ENCODE results near the gene CDK15. TPM values are rescaled to one million over a fixed set of nuclear protein-coding genes. Genes with fewer than 3 reads are reported as not detected.
A peak's percentile ranks its signal among the peaks of the same experiment; 100 is the strongest.

The CDK15 gene
- total and polyA plus RNA-seq, 5 donors from 2014 or later = not detected

- Mint-ChIP-seq H3K4me3 (no peak overlapping the region), H3K9me3 (no peaks in the 10 kb centered on the region), H3K27me3 (peaks cover 22% of the 10 kb centered on the region), H3K27ac (no peak overlapping the region), H3K36me3 (no peaks in the 10 kb centered on the region), H3K4me1 (no peaks in the 10 kb centered on the region)
- Histone ChIP-seq H3K4me3 (ENCODE audit: low read depth, low read length) (no peak overlapping the region), H3K27me3 (ENCODE audit: control insufficient read depth, insufficient read depth, low read length) (no peaks in the 10 kb centered on the region), H3K4me1 (ENCODE audit: control insufficient read depth, insufficient read depth, low read length, poor library complexity, severe bottlenecking) (no peaks in the 10 kb centered on the region), H3K27ac (ENCODE audit: insufficient read depth, low read length, poor library complexity, severe bottlenecking) (no peak overlapping the region), H3K36me3 (ENCODE audit: control insufficient read depth, insufficient read depth, low read length) (no peaks in the 10 kb centered on the region), H3K9me3 (ENCODE audit: control insufficient read depth in 2 of 2, low read length in 2 of 2) (no peaks in the 10 kb centered on the region)
- DNase-seq (no peak), ATAC-seq (ENCODE audit: low read depth in 2 of 2) (no peak)
Measured at GRCh38 chr2:201790291-201790690, 16.0 kb upstream of the CDK15 start.

GRCh38 chr2:201790989-201791388 lies 15.3 kb upstream of the CDK15 start:
- Histone ChIP-seq H3K4me1 (ENCODE audit: control insufficient read depth, insufficient read depth, low read length, poor library complexity, severe bottlenecking) (no peaks in the 10 kb centered on the region), H3K27ac (ENCODE audit: insufficient read depth, low read length, poor library complexity, severe bottlenecking) (no peak overlapping the region), H3K9me3 (ENCODE audit: control insufficient read depth in 2 of 2, low read length in 2 of 2) (no peaks in the 10 kb centered on the region), H3K36me3 (ENCODE audit: control insufficient read depth, insufficient read depth, low read length) (no peaks in the 10 kb centered on the region), H3K4me3 (ENCODE audit: low read depth, low read length) (no peak overlapping the region), H3K27me3 (ENCODE audit: control insufficient read depth, insufficient read depth, low read length) (no peaks in the 10 kb centered on the region)
- no peak for ATAC-seq (ENCODE audit: low read depth in 2 of 2)
- no peaks in the 10 kb centered on the region for H3K4me1 Mint-ChIP-seq
- H3K27ac Mint-ChIP-seq = no peak overlapping the region
- H3K36me3 Mint-ChIP-seq = no peaks in the 10 kb centered on the region
- peaks cover 28% of the 10 kb centered on the region for H3K27me3 Mint-ChIP-seq
- no peak overlapping the region for H3K4me3 Mint-ChIP-seq
- H3K9me3 Mint-ChIP-seq = no peaks in the 10 kb centered on the region
- no peak for DNase-seq

GRCh38 chr2:201793631-201794030 lies 12.7 kb upstream of the CDK15 start:
- no peaks in the 10 kb centered on the region for H3K4me1 Mint-ChIP-seq
- no peaks in the 10 kb centered on the region for H3K9me3 ChIP-seq (ENCODE audit: control insufficient read depth in 2 of 2, low read length in 2 of 2)
- peaks cover 2% of the 10 kb centered on the region for H3K27me3 ChIP-seq (ENCODE audit: control insufficient read depth, insufficient read depth, low read length)
- no peaks in the 10 kb centered on the region for H3K36me3 Mint-ChIP-seq
- DNase-seq (no peak), ATAC-seq (ENCODE audit: low read depth in 2 of 2) (no peak)
- peaks cover 25% of the 10 kb centered on the region for H3K27me3 Mint-ChIP-seq
- H3K27ac Mint-ChIP-seq = no peak overlapping the region
- H3K4me3 Mint-ChIP-seq = no peak overlapping the region
- no peak overlapping the region for H3K27ac ChIP-seq (ENCODE audit: insufficient read depth, low read length, poor library complexity, severe bottlenecking)
- no peaks in the 10 kb centered on the region for H3K36me3 ChIP-seq (ENCODE audit: control insufficient read depth, insufficient read depth, low read length)
- no peaks in the 10 kb centered on the region for H3K9me3 Mint-ChIP-seq
- H3K4me3 ChIP-seq (ENCODE audit: low read depth, low read length) = no peak overlapping the region
- H3K4me1 ChIP-seq (ENCODE audit: control insufficient read depth, insufficient read depth, low read length, poor library complexity, severe bottlenecking) = no peaks in the 10 kb centered on the region

GRCh38 chr2:201794294-201794693 lies 12.0 kb upstream of the CDK15 start:
- H3K4me1 Mint-ChIP-seq = no peaks in the 10 kb centered on the region

GRCh38 chr2:201795607-201796477 lies 10.5 kb upstream of the CDK15 start:
- H3K4me3 Mint-ChIP-seq = no peak overlapping the region
- H3K4me1 Mint-ChIP-seq = no peaks in the 10 kb centered on the region
- H3K36me3 Mint-ChIP-seq = no peaks in the 10 kb centered on the region

More at GRCh38 chr2:201794294-201794693, 12.0 kb upstream of the CDK15 start:
- Histone ChIP-seq H3K4me3 (ENCODE audit: low read depth, low read length) (no peak overlapping the region), H3K27me3 (ENCODE audit: control insufficient read depth, insufficient read depth, low read length) (peaks cover 2% of the 10 kb centered on the region), H3K9me3 (ENCODE audit: control insufficient read depth in 2 of 2, low read length in 2 of 2) (no peaks in the 10 kb centered on the region), H3K27ac (ENCODE audit: insufficient read depth, low read length, poor library complexity, severe bottlenecking) (no peak overlapping the region), H3K36me3 (ENCODE audit: control insufficient read depth, insufficient read depth, low read length) (no peaks in the 10 kb centered on the region), H3K4me1 (ENCODE audit: control insufficient read depth, insufficient read depth, low read length, poor library complexity, severe bottlenecking) (no peaks in the 10 kb centered on the region)
- no peak for ATAC-seq (ENCODE audit: low read depth in 2 of 2)
- no peak for DNase-seq
- H3K27me3 Mint-ChIP-seq = peaks cover 25% of the 10 kb centered on the region
- H3K36me3 Mint-ChIP-seq = no peaks in the 10 kb centered on the region
- peak overlapping the region in 1 of 3 donors; percentile 37 for H3K27ac Mint-ChIP-seq
- H3K4me3 Mint-ChIP-seq = no peak overlapping the region
- no peaks in the 10 kb centered on the region for H3K9me3 Mint-ChIP-seq

GRCh38 chr2:201796478-201796865 lies 9.9 kb upstream of the CDK15 start:
- Histone ChIP-seq H3K9me3 (ENCODE audit: control insufficient read depth in 2 of 2, low read length in 2 of 2) (no peaks in the 10 kb centered on the region), H3K27me3 (ENCODE audit: control insufficient read depth, insufficient read depth, low read length) (peaks cover 2% of the 10 kb centered on the region), H3K36me3 (ENCODE audit: control insufficient read depth, insufficient read depth, low read length) (no peaks in the 10 kb centered on the region), H3K27ac (ENCODE audit: insufficient read depth, low read length, poor library complexity, severe bottlenecking) (no peak overlapping the region), H3K4me1 (ENCODE audit: control insufficient read depth, insufficient read depth, low read length, poor library complexity, severe bottlenecking) (no peaks in the 10 kb centered on the region), H3K4me3 (ENCODE audit: low read depth, low read length) (no peak overlapping the region)
- H3K27ac Mint-ChIP-seq = no peak overlapping the region
- H3K27me3 Mint-ChIP-seq = peaks cover 30% of the 10 kb centered on the region
- H3K4me3 Mint-ChIP-seq = no peak overlapping the region
- no peaks in the 10 kb centered on the region for H3K4me1 Mint-ChIP-seq
- H3K9me3 Mint-ChIP-seq = no peaks in the 10 kb centered on the region
- no peaks in the 10 kb centered on the region for H3K36me3 Mint-ChIP-seq
- no peak for ATAC-seq (ENCODE audit: low read depth in 2 of 2)
- no peak for DNase-seq

More at GRCh38 chr2:201795607-201796477, 10.5 kb upstream of the CDK15 start:
- H3K27me3 ChIP-seq (ENCODE audit: control insufficient read depth, insufficient read depth, low read length) = peaks cover 2% of the 10 kb centered on the region
- Mint-ChIP-seq H3K27ac (no peak overlapping the region), H3K27me3 (peaks cover 26% of the 10 kb centered on the region), H3K9me3 (no peaks in the 10 kb centered on the region)
- DNase-seq = peak in 1 of 3 donors; percentile 8
- no peaks in the 10 kb centered on the region for H3K9me3 ChIP-seq (ENCODE audit: control insufficient read depth in 2 of 2, low read length in 2 of 2)
- ATAC-seq (ENCODE audit: low read depth in 2 of 2) = no peak
- no peak overlapping the region for H3K27ac ChIP-seq (ENCODE audit: insufficient read depth, low read length, poor library complexity, severe bottlenecking)
- H3K4me3 ChIP-seq (ENCODE audit: low read depth, low read length) = no peak overlapping the region
- no peaks in the 10 kb centered on the region for H3K36me3 ChIP-seq (ENCODE audit: control insufficient read depth, insufficient read depth, low read length)
- H3K4me1 ChIP-seq (ENCODE audit: control insufficient read depth, insufficient read depth, low read length, poor library complexity, severe bottlenecking) = no peaks in the 10 kb centered on the region

- Histone ChIP-seq H3K27me3 (ENCODE audit: control insufficient read depth, insufficient read depth, low read length) (peaks cover 8% of the 10 kb centered on the region), H3K4me1 (ENCODE audit: control insufficient read depth, insufficient read depth, low read length, poor library complexity, severe bottlenecking) (no peaks in the 10 kb centered on the region), H3K4me3 (ENCODE audit: low read depth, low read length) (no peak overlapping the region), H3K36me3 (ENCODE audit: control insufficient read depth, insufficient read depth, low read length) (no peaks in the 10 kb centered on the region), H3K9me3 (ENCODE audit: control insufficient read depth in 2 of 2, low read length in 2 of 2) (no peaks in the 10 kb centered on the region), H3K27ac (ENCODE audit: insufficient read depth, low read length, poor library complexity, severe bottlenecking) (no peak overlapping the region)
- ATAC-seq (ENCODE audit: low read depth in 2 of 2) (no peak), DNase-seq (no peak)
- Mint-ChIP-seq H3K9me3 (no peaks in the 10 kb centered on the region), H3K27ac (no peak overlapping the region), H3K4me1 (no peaks in the 10 kb centered on the region), H3K27me3 (peaks cover 30% of the 10 kb centered on the region), H3K36me3 (no peaks in the 10 kb centered on the region), H3K4me3 (no peak overlapping the region)
Measured at GRCh38 chr2:201797175-201797840, 9.0 kb upstream of the CDK15 start.
